MM.1S (cell line): Measurements from ENCODE around the gene MOGAT1.

Experiments
- CTCF ChIP-seq: fragments of 300-600 bp; sonication (generic); IDR thresholded peaks from 2 replicates; pipeline ENCODE4 v1.5.1; 2016; ENCODE audit warnings: antibody characterized with exemption, low read length, mixed read lengths
- EZH2 ChIP-seq: fragments of 300-600 bp; sonication (generic); optimal IDR thresholded peaks from 2 replicates; pipeline ENCODE3; 2017; ENCODE audit warnings: low read depth, mild to moderate bottlenecking, antibody characterized with exemption, low read length, mixed read lengths

DNA sequence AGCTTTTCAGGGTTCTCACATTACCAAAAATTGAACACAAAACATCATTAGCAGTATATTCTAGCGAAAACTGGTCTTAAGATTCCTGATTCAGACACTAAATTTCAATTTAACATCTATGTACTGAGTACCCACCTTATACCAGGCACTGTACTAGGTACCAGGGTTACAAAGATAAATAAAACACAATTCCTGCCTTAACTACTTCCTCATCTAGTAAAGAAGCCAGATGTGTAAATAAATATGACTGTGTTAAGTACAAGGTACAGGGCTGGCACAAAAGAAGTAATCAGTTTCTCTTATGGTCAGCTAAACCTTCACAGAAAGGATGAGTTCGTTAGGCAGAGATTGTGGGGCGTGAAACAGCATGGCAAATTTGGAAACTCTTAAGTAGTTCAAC lies 21.7 kb upstream of the MOGAT1 start:
- TF ChIP-seq CTCF: no peak
- no peak for TF ChIP-seq EZH2
